Lung (tissue), 12 donors: ENCODE data around the gene PI4K2A. TPM values are rescaled to one million over a fixed set of nuclear protein-coding genes. Genes with fewer than 3 reads are reported as not detected.

Experiments
- ATAC-seq: fragments of 200-7000 bp; cut with Tn5 transposase; one replicate; pipeline ENCODE4 v1.9.1; 2020; ENCODE audit warnings: moderate number of reproducible peaks; ENCODE audit not compliant: insufficient read depth, low FRiP score
- DNase-seq, 3 donors: peaks; one replicate each; pipeline ENCODE4 v3.0.0-alpha.2; 2013 to 2017
- H3K27ac ChIP-seq, 2 donors: one replicate each; pipeline ENCODE4 v1.5.1; 2013; ENCODE audit warnings: mild to moderate bottlenecking in 2 of 2, moderate library complexity in 2 of 2, control low read depth in 1 of 2, inconsistent platforms in 1 of 2, low read depth in 1 of 2, low read length in 1 of 2
- H3K27me3 ChIP-seq, 3 donors: one replicate each; pipeline ENCODE4 v1.5.1; 2013; ENCODE audit warnings: low read length in 2 of 3; ENCODE audit not compliant: control insufficient read depth in 3 of 3, insufficient read depth in 3 of 3
- H3K36me3 ChIP-seq, 4 donors: one replicate each; pipeline ENCODE4 v1.5.1; 2013; ENCODE audit warnings: low read length in 4 of 4, mild to moderate bottlenecking in 1 of 4, moderate library complexity in 1 of 4; ENCODE audit not compliant: control insufficient read depth in 4 of 4, insufficient read depth in 4 of 4
- H3K4me1 ChIP-seq, 5 donors: one replicate each; pipeline ENCODE4 v1.5.1; 2013; ENCODE audit warnings: low read length in 5 of 5, mild to moderate bottlenecking in 2 of 5, moderate library complexity in 1 of 5; ENCODE audit not compliant: control insufficient read depth in 5 of 5, insufficient read depth in 5 of 5
- H3K4me3 ChIP-seq: one replicate; pipeline ENCODE4 v1.5.1; 2013; ENCODE audit warnings: mild to moderate bottlenecking, control low read depth, moderate library complexity
- H3K9ac ChIP-seq, 2 donors: one replicate each; pipeline ENCODE4 v1.5.1; 2013; ENCODE audit warnings: low read length in 2 of 2, control low read depth in 1 of 2; ENCODE audit not compliant: insufficient read depth in 1 of 2
- H3K9me3 ChIP-seq, 4 donors: one replicate each; pipeline ENCODE4 v1.5.1; 2013; ENCODE audit warnings: low read length in 3 of 4, mild to moderate bottlenecking in 1 of 4, moderate library complexity in 1 of 4; ENCODE audit not compliant: control insufficient read depth in 4 of 4, insufficient read depth in 3 of 4
- CTCF ChIP-seq: IDR thresholded peaks from 2 replicates; pipeline ENCODE4 v1.5.1; 2012; ENCODE audit warnings: mild to moderate bottlenecking; ENCODE audit errors: control extremely low read depth, extremely low read depth
- WGBS, 2 donors: extraction: QIAGEN DNeasy Blood & Tissue Kit; methylation state at CpG; one replicate each; pipeline ENCODE4 v1.1.7; 2013; 5-methylcytosine and 5-hydroxymethylcytosine counted together
- polyA plus RNA-seq, 2 donors: library from polyadenylated mRNA; stranded (reverse); fragments of 200-250 nt; gene quantifications; one replicate each; pipeline ENCODE4 v1.2.1, GENCODE V29; 2013
- total RNA-seq, 2 donors: library from RNA; depleted of rRNA in 1 of 2; stranded (reverse); fragments of >200 nt in 1 of 2; gene quantifications; one replicate each; pipeline ENCODE4 v1.2.1, GENCODE V29; 2014 to 2021
- donor health status: control.
- donor health status: control.
- donor health status: Bipolar disorder and iron deficiency.
- donor health status: healthy.
- donor health status: DM: yes; HTN: yes; CAD: no.

The PI4K2A gene
- total and polyA plus RNA-seq, 4 donors: 12.3 to 22.4 (median 14.8) TPM

- Histone ChIP-seq H3K4me3 (no peak overlapping the region), H3K27ac (no peak overlapping the region), H3K4me1 (no peaks in the 10 kb centered on the region), H3K9me3 (no peaks in the 10 kb centered on the region), H3K27me3 (no peaks in the 10 kb centered on the region), H3K9ac (no peak overlapping the region), H3K36me3 (peaks cover 23 to 32% (median 27%) of the 10 kb centered on the region in 4 donors)
- no peak for TF ChIP-seq CTCF
- no peak for DNase-seq
- ATAC-seq: no peak
- 52 to 60% methylated on average over 1 of the region's 1 CpG for WGBS, 2 donors
Measured at GRCh38 chr10:97669571-97669970, 29.1 kb downstream of the PI4K2A start.

GRCh38 chr10:97673736-97674525, 33.5 kb downstream of the PI4K2A start:
- 85 to 88% methylated on average over 8 of the region's 8 CpGs for WGBS, 2 donors
- Histone ChIP-seq H3K4me1 (no peaks in the 10 kb centered on the region), H3K36me3 (peaks cover 22 to 41% (median 29%) of the 10 kb centered on the region in 4 donors), H3K4me3 (no peak overlapping the region), H3K9ac (no peak overlapping the region), H3K27me3 (no peaks in the 10 kb centered on the region), H3K9me3 (no peaks in the 10 kb centered on the region), H3K27ac (no peak overlapping the region)
- DNase-seq (no peak), ATAC-seq (no peak)
- no peak for TF ChIP-seq CTCF

- no peak for TF ChIP-seq CTCF
- no peak overlapping the region for H3K4me3 ChIP-seq
- no peak overlapping the region for H3K27ac ChIP-seq
- peaks cover 14 to 47% (median 27%) of the 10 kb centered on the region in 4 donors for H3K36me3 ChIP-seq
- no peaks in the 10 kb centered on the region for H3K9me3 ChIP-seq
- H3K4me1 ChIP-seq: no peaks in the 10 kb centered on the region
- H3K27me3 ChIP-seq: no peaks in the 10 kb centered on the region
- no peak overlapping the region for H3K9ac ChIP-seq
- ATAC-seq (no peak), DNase-seq (no peak)
- WGBS, 2 donors: 90 to 97% methylated on average over 9 of the region's 9 CpGs
Measured at GRCh38 chr10:97675222-97675621, 34.8 kb downstream of the PI4K2A start.
